Measurements from ENCODE around the gene FBXO8. TPM values are rescaled to one million over a fixed set of nuclear protein-coding genes. Genes with fewer than 3 reads are reported as not detected.

Gene FBXO8
- total RNA-seq, 1 donor from 2014 or later, result 28.4 TPM

GRCh38 chr4:174274436-174274835, 9.0 kb downstream of the FBXO8 start:
- no peak overlapping the region for H2AFZ ChIP-seq (replicated peaks)
- peaks cover 2% of the 10 kb centered on the region for H3K36me3 Mint-ChIP-seq
- no peak overlapping the region for H3K4me2 ChIP-seq
- no peaks in the 10 kb centered on the region for H3K4me1 ChIP-seq
- no peak overlapping the region for H3K4me3 ChIP-seq
- no peak overlapping the region for H3K27ac ChIP-seq
- no peak overlapping the region for H3K4me3 Mint-ChIP-seq
- no peaks in the 10 kb centered on the region for H3K4me1 Mint-ChIP-seq
- no peaks in the 10 kb centered on the region for H3F3A ChIP-seq (ENCODE audit: low read depth)
- H3K27me3 ChIP-seq, result no peaks in the 10 kb centered on the region
- no peaks in the 10 kb centered on the region for H3K9me3 ChIP-seq (ENCODE audit: low read depth)
- DNase-seq (ENCODE audit: low spot score), result no peak
- no peaks in the 10 kb centered on the region for H3K27me3 Mint-ChIP-seq (ENCODE audit: insufficient read depth, low read depth)
- TF ChIP-seq EZH2 (IDR thresholded peaks at IDR 0.05) (no peak), EZH2phosphoT487 (IDR thresholded peaks at IDR 0.05) (no peak), CTCF (IDR thresholded peaks at IDR 0.05) (no peak)
- H3K79me2 ChIP-seq (ENCODE audit: low read depth), result peaks cover 31% of the 10 kb centered on the region
- no peaks in the 10 kb centered on the region for H3K9me3 Mint-ChIP-seq
- no peak overlapping the region for H3K27ac Mint-ChIP-seq
- no peaks in the 10 kb centered on the region for H3K36me3 ChIP-seq
- H3K9ac ChIP-seq, result no peak overlapping the region
- H4K20me1 ChIP-seq (ENCODE audit: low read depth), result peaks cover 13% of the 10 kb centered on the region

- no peak overlapping the region for H3K4me3 Mint-ChIP-seq
- H3K27me3 Mint-ChIP-seq (ENCODE audit: insufficient read depth, low read depth), result no peaks in the 10 kb centered on the region
- no peaks in the 10 kb centered on the region for H3K9me3 Mint-ChIP-seq
- Histone ChIP-seq H3K79me2 (ENCODE audit: low read depth) (peaks cover 26% of the 10 kb centered on the region), H3K9me3 (ENCODE audit: low read depth) (no peaks in the 10 kb centered on the region), H3K4me2 (no peak overlapping the region), H3K27ac (no peak overlapping the region), H4K20me1 (ENCODE audit: low read depth) (peaks cover 13% of the 10 kb centered on the region), H3K27me3 (no peaks in the 10 kb centered on the region), H2AFZ (replicated peaks) (no peak overlapping the region), H3K4me3 (no peak overlapping the region), H3K4me1 (no peaks in the 10 kb centered on the region), H3K36me3 (no peaks in the 10 kb centered on the region), H3F3A (ENCODE audit: low read depth) (no peaks in the 10 kb centered on the region), H3K9ac (no peak overlapping the region)
- H3K4me1 Mint-ChIP-seq, result no peaks in the 10 kb centered on the region
- H3K27ac Mint-ChIP-seq, result no peak overlapping the region
- no peak for TF ChIP-seq CTCF (IDR thresholded peaks at IDR 0.05)
- TF ChIP-seq EZH2phosphoT487 (IDR thresholded peaks at IDR 0.05), result no peak
- TF ChIP-seq EZH2 (IDR thresholded peaks at IDR 0.05), result no peak
- no peaks in the 10 kb centered on the region for H3K36me3 Mint-ChIP-seq
- no peak for DNase-seq (ENCODE audit: low spot score)
Observed at GRCh38 chr4:174273930-174274329, 9.5 kb downstream of the FBXO8 start.

- no peaks in the 10 kb centered on the region for H3K27me3 ChIP-seq
- no peaks in the 10 kb centered on the region for H3K4me1 ChIP-seq
- no peaks in the 10 kb centered on the region for H3F3A ChIP-seq (ENCODE audit: low read depth)
- H4K20me1 ChIP-seq (ENCODE audit: low read depth), result peaks cover 5% of the 10 kb centered on the region
- Mint-ChIP-seq H3K27ac (no peak overlapping the region), H3K4me1 (no peaks in the 10 kb centered on the region), H3K4me3 (no peak overlapping the region), H3K27me3 (ENCODE audit: insufficient read depth, low read depth) (no peaks in the 10 kb centered on the region), H3K36me3 (peaks cover 2% of the 10 kb centered on the region), H3K9me3 (no peaks in the 10 kb centered on the region)
- no peak overlapping the region for H2AFZ ChIP-seq (replicated peaks)
- H3K4me3 ChIP-seq, result no peak overlapping the region
- H3K9ac ChIP-seq, result no peak overlapping the region
- TF ChIP-seq EZH2phosphoT487 (IDR thresholded peaks at IDR 0.05), result no peak
- no peak for TF ChIP-seq CTCF (IDR thresholded peaks at IDR 0.05)
- no peak for TF ChIP-seq EZH2 (IDR thresholded peaks at IDR 0.05)
- no peaks in the 10 kb centered on the region for H3K36me3 ChIP-seq
- H3K4me2 ChIP-seq, result no peak overlapping the region
- H3K9me3 ChIP-seq (ENCODE audit: low read depth), result no peaks in the 10 kb centered on the region
- no peak overlapping the region for H3K27ac ChIP-seq
- no peak for DNase-seq (ENCODE audit: low spot score)
- H3K79me2 ChIP-seq (ENCODE audit: low read depth), result no peaks in the 10 kb centered on the region
Observed at GRCh38 chr4:174266416-174266815, 17.1 kb downstream of the FBXO8 start.
